GM18517 (cell line): ENCODE data around the gene DISP1.

Source experiments
- ATAC-seq: cut with Tn5 transposase; IDR thresholded peaks from one replicate; pipeline ENCODE4 v1.9.1; 2021; ENCODE audit warnings: mild to moderate bottlenecking, moderate library complexity; ENCODE audit not compliant: unreplicated experiment

DISP1 gene

GRCh38 chr1:222814536-222815439 is at the start of gene DISP1:
Gene DISP1 (plus strand): TSS chr1:222815039. CDS start chr1:222942824, 127,785 bp downstream.
- ATAC-seq = peak; percentile 82

GRCh38 chr1:222767152-222767571 is 47.7 kb upstream of the DISP1 start:
- ATAC-seq = no peak

GRCh38 chr1:222768592-222768991 is 46.2 kb upstream of the DISP1 start:
- no peak for ATAC-seq

GRCh38 chr1:222769181-222769580 is 45.7 kb upstream of the DISP1 start:
- ATAC-seq = no peak

GRCh38 chr1:222769971-222770620 is 44.7 kb upstream of the DISP1 start:
- no peak for ATAC-seq

GRCh38 chr1:222772996-222773379 is 41.9 kb upstream of the DISP1 start:
- peak; percentile 88 for ATAC-seq

- ATAC-seq = no peak
Measured at GRCh38 chr1:222777463-222777862, 37.4 kb upstream of the DISP1 start.

GRCh38 chr1:222777977-222778376 is 36.9 kb upstream of the DISP1 start:
- no peak for ATAC-seq

- ATAC-seq = peak; percentile 77
Measured at GRCh38 chr1:222781251-222781650, 33.6 kb upstream of the DISP1 start.

- no peak for ATAC-seq
Measured at GRCh38 chr1:222783051-222783450, 31.8 kb upstream of the DISP1 start.

- no peak for ATAC-seq
Measured at GRCh38 chr1:222784371-222784770, 30.5 kb upstream of the DISP1 start.

GRCh38 chr1:222784916-222785315 is 29.9 kb upstream of the DISP1 start:
- ATAC-seq = no peak

- ATAC-seq = no peak
Measured at GRCh38 chr1:222785529-222785928, 29.3 kb upstream of the DISP1 start.

- ATAC-seq = no peak
Measured at GRCh38 chr1:222786121-222786520, 28.7 kb upstream of the DISP1 start.

- ATAC-seq = no peak
Measured at GRCh38 chr1:222787729-222788128, 27.1 kb upstream of the DISP1 start.

- ATAC-seq = peak; percentile 45
Measured at GRCh38 chr1:222788402-222789156, 26.3 kb upstream of the DISP1 start.

GRCh38 chr1:222790115-222790514 is 24.7 kb upstream of the DISP1 start:
- ATAC-seq = no peak

GRCh38 chr1:222790520-222790919 is 24.3 kb upstream of the DISP1 start:
- no peak for ATAC-seq

GRCh38 chr1:222791006-222791710 is 23.7 kb upstream of the DISP1 start:
- ATAC-seq = no peak

GRCh38 chr1:222792744-222793143 is 22.1 kb upstream of the DISP1 start:
- ATAC-seq = no peak
